SK-N-SH treated with all-trans-retinoic acid at 6 μM for 48 hours (cell line): ENCODE data around the gene C20orf144.

Experiments used
- ATAC-seq: fragments of 200-7000 bp; cut with Tn5 transposase; 3 replicates; pipeline ENCODE4 v1.9.1; 2020; ENCODE audit warnings: mild to moderate bottlenecking, moderate library complexity
- BACH2 ChIP-seq: fragments of 250-450 bp; sonication (Bioruptor Pico); IDR thresholded peaks from 2 replicates; pipeline ENCODE4 v1.9.0; 2021; ENCODE audit warnings: mild to moderate bottlenecking, borderline replicate concordance
- CREB5 ChIP-seq: fragments of 250-450 bp; sonication (Bioruptor Pico); IDR thresholded peaks from 2 replicates; pipeline ENCODE4 v1.5.1; 2020; ENCODE audit warnings: low read depth, mild to moderate bottlenecking, moderate library complexity
- CSDC2 ChIP-seq: fragments of 250-450 bp; sonication (Bioruptor Pico); IDR thresholded peaks from 2 replicates; pipeline ENCODE4 v1.5.0; 2020; ENCODE audit warnings: mild to moderate bottlenecking, moderate library complexity
- ESRRG ChIP-seq: fragments of 250-450 bp; sonication (Bioruptor Pico); IDR thresholded peaks from 2 replicates; pipeline ENCODE4 v1.6.1; 2021; ENCODE audit warnings: mild to moderate bottlenecking
- ISL1 ChIP-seq: fragments of 250-450 bp; sonication (Bioruptor Pico); IDR thresholded peaks from 2 replicates; pipeline ENCODE4 v2.1.2; 2022; ENCODE audit warnings: mild to moderate bottlenecking, moderate library complexity
- OSR1 ChIP-seq: fragments of 250-450 bp; sonication (Bioruptor Pico); IDR thresholded peaks from 2 replicates; pipeline ENCODE4 v1.8.0; 2022; ENCODE audit warnings: moderate library complexity, mild to moderate bottlenecking, inconsistent platforms
- PATZ1 ChIP-seq: fragments of 250-450 bp; sonication (Bioruptor Pico); IDR thresholded peaks from 2 replicates; pipeline ENCODE4 v1.8.0; 2020; ENCODE audit warnings: mild to moderate bottlenecking, moderate library complexity, borderline replicate concordance
- POU6F1 ChIP-seq: fragments of 250-450 bp; sonication (Bioruptor Pico); IDR thresholded peaks from 2 replicates; pipeline ENCODE4 v1.8.0; 2021; ENCODE audit warnings: low read depth, mild to moderate bottlenecking, moderate library complexity, borderline replicate concordance
- PPARA ChIP-seq: fragments of 250-450 bp; sonication (Bioruptor Pico); IDR thresholded peaks from 2 replicates; pipeline ENCODE4 v1.5.0; 2020; ENCODE audit warnings: mild to moderate bottlenecking, borderline replicate concordance
- RARB ChIP-seq: fragments of 250-450 bp; sonication (Bioruptor Pico); IDR thresholded peaks from 2 replicates; pipeline ENCODE4 v1.8.0; 2021; ENCODE audit warnings: mild to moderate bottlenecking, moderate library complexity
- SNAI2 ChIP-seq: fragments of 250-450 bp; sonication (Bioruptor Pico); IDR thresholded peaks from 2 replicates; pipeline ENCODE4 v1.5.0; 2020; ENCODE audit warnings: mild to moderate bottlenecking, moderate library complexity
- TCF4 ChIP-seq: fragments of 250-450 bp; sonication (Bioruptor Pico); IDR thresholded peaks from 2 replicates; pipeline ENCODE4 v1.8.0; 2021; ENCODE audit warnings: mild to moderate bottlenecking, moderate library complexity, borderline replicate concordance
- TOX ChIP-seq: fragments of 250-450 bp; sonication (Bioruptor Pico); IDR thresholded peaks from 2 replicates; pipeline ENCODE4 v1.8.0; 2021; ENCODE audit warnings: mild to moderate bottlenecking, moderate library complexity, borderline replicate concordance
- TSHZ2 ChIP-seq: fragments of 250-450 bp; sonication (Bioruptor Pico); IDR thresholded peaks from 2 replicates; pipeline ENCODE4 v1.5.0; 2020; ENCODE audit warnings: mild to moderate bottlenecking, moderate library complexity
- ZC3H10 ChIP-seq: fragments of 250-450 bp; sonication (Bioruptor Pico); IDR thresholded peaks from 2 replicates; pipeline ENCODE4 v1.5.1; 2021; ENCODE audit warnings: mild to moderate bottlenecking, moderate library complexity
- ZFP3 ChIP-seq: fragments of 250-450 bp; sonication (Bioruptor Pico); IDR thresholded peaks from 2 replicates; pipeline ENCODE4 v1.5.0; 2020; ENCODE audit warnings: mild to moderate bottlenecking, moderate library complexity
- ZFP30 ChIP-seq: fragments of 450-650 bp; formaldehyde crosslinking; IDR thresholded peaks from 2 replicates; pipeline ENCODE4 v1.5.0; 2022; ENCODE audit warnings: mild to moderate bottlenecking, moderate library complexity
- ZNF565 ChIP-seq: fragments of 450-650 bp; formaldehyde crosslinking; conservative IDR thresholded peaks from 2 replicates; pipeline ENCODE4 v1.5.0; 2020; ENCODE audit warnings: low read depth, mild to moderate bottlenecking, moderate library complexity
- ZNF70 ChIP-seq: fragments of 450-650 bp; formaldehyde crosslinking; IDR thresholded peaks from 2 replicates; pipeline ENCODE4 v1.5.0; 2020; ENCODE audit warnings: mild to moderate bottlenecking, moderate library complexity
- ZNF8 ChIP-seq: fragments of 450-650 bp; formaldehyde crosslinking; IDR thresholded peaks from 2 replicates; pipeline ENCODE4 v1.5.0; 2020; ENCODE audit warnings: mild to moderate bottlenecking, moderate library complexity

Gene C20orf144

GRCh38 chr20:33657704-33658095 lies 4.4 kb upstream of the C20orf144 start (continued):
- TF ChIP-seq TSHZ2 (no peak), ZFP30 (CRISPR knock-in tag) (no peak), TOX (no peak), TCF4 (CRISPR knock-in tag) (no peak)

GRCh38 chr20:33658510-33658909 lies 3.6 kb upstream of the C20orf144 start:
- TF ChIP-seq ZFP30 (CRISPR knock-in tag): no peak
- TF ChIP-seq TOX: no peak
- TF ChIP-seq ZNF8 (CRISPR knock-in tag): no peak
- no peak for TF ChIP-seq OSR1 (CRISPR knock-in tag)
- no peak for TF ChIP-seq CREB5 (CRISPR knock-in tag)
- TF ChIP-seq PPARA: no peak
- TF ChIP-seq PATZ1: no peak
- TF ChIP-seq CSDC2 (CRISPR knock-in tag): no peak
- TF ChIP-seq POU6F1: no peak
- no peak for TF ChIP-seq TSHZ2
- TF ChIP-seq ZC3H10: no peak
- no peak for TF ChIP-seq TCF4 (CRISPR knock-in tag)
- no peak for TF ChIP-seq BACH2
- no peak for TF ChIP-seq SNAI2 (CRISPR knock-in tag)

GRCh38 chr20:33658929-33659328 lies 3.2 kb upstream of the C20orf144 start:
- TF ChIP-seq PATZ1 (no peak), ZNF565 (CRISPR knock-in tag) (no peak), CSDC2 (CRISPR knock-in tag) (no peak), ZFP30 (CRISPR knock-in tag) (no peak), TOX (no peak), SNAI2 (CRISPR knock-in tag) (no peak), ESRRG (no peak), OSR1 (CRISPR knock-in tag) (no peak), TCF4 (CRISPR knock-in tag) (no peak), POU6F1 (no peak), ISL1 (CRISPR knock-in tag) (no peak), ZFP3 (CRISPR knock-in tag) (no peak), ZNF70 (CRISPR knock-in tag) (no peak), RARB (CRISPR knock-in tag) (no peak), TSHZ2 (no peak), ZNF8 (CRISPR knock-in tag) (no peak), ZC3H10 (no peak)
- no peak for ATAC-seq

More at GRCh38 chr20:33658510-33658909, 3.6 kb upstream of the C20orf144 start:
- no peak for ATAC-seq
